ENCODE results near the gene CDCA7L. TPM values are rescaled to one million over a fixed set of nuclear protein-coding genes. Genes with fewer than 3 reads are reported as not detected.

CDCA7L gene
- total RNA-seq, 1 donor from 2014 or later: 40.7 TPM

DNA sequence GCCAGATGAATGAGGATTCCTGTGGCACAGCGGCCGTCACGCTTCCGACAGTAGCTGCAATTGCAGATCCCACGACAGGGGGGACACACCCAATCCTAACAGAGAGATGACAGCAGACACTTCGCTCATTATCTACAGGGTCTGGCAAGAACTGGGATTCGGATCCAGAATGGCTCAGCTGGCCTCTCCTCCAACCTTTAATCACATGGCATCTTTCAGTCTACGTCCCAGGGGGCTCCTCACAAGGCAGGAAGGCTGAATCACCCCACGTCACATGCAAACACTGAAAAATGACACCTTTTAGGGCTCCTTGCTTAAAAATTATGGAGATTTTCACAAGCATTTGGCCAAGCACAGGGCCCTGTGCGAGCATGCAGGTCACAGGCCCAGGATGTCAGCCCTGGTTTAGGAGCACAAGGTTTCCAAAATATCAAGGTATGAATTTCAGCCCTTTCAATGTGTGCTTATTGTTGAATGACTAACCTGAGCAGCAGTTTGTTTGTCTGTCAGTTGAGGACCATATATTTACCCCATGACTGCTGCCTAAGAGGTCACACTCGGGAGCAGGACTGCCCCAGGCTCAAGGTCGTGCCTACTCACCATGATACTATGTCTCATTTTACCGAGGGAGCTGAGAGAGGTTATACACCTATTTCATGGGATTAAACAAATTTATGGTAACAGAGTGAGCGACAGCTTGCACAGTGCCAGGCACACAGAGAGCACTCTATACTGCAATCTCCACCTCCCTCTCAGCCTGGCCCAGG is 42.5 kb downstream of the CDCA7L start:
- Mint-ChIP-seq H3K4me1 (ENCODE audit: unreplicated experiment) (peaks cover 6% of the 10 kb centered on the region), H3K36me3 (ENCODE audit: low read depth, unreplicated experiment) (peaks cover 32% of the 10 kb centered on the region), H3K4me3 (ENCODE audit: unreplicated experiment) (no peak overlapping the region), H3K27me3 (ENCODE audit: unreplicated experiment) (no peaks in the 10 kb centered on the region), H3K9me3 (ENCODE audit: unreplicated experiment) (no peaks in the 10 kb centered on the region), H3K27ac (ENCODE audit: unreplicated experiment) (no peak overlapping the region)
- TF ChIP-seq, protein P1, sequence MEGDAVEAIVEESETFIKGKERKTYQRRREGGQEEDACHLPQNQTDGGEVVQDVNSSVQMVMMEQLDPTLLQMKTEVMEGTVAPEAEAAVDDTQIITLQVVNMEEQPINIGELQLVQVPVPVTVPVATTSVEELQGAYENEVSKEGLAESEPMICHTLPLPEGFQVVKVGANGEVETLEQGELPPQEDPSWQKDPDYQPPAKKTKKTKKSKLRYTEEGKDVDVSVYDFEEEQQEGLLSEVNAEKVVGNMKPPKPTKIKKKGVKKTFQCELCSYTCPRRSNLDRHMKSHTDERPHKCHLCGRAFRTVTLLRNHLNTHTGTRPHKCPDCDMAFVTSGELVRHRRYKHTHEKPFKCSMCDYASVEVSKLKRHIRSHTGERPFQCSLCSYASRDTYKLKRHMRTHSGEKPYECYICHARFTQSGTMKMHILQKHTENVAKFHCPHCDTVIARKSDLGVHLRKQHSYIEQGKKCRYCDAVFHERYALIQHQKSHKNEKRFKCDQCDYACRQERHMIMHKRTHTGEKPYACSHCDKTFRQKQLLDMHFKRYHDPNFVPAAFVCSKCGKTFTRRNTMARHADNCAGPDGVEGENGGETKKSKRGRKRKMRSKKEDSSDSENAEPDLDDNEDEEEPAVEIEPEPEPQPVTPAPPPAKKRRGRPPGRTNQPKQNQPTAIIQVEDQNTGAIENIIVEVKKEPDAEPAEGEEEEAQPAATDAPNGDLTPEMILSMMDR (IDR thresholded peaks at IDR 0.05; ENCODE audit: unreplicated experiment): no peak
- no peak for DNase-seq (ENCODE audit: low spot score)

DNA sequence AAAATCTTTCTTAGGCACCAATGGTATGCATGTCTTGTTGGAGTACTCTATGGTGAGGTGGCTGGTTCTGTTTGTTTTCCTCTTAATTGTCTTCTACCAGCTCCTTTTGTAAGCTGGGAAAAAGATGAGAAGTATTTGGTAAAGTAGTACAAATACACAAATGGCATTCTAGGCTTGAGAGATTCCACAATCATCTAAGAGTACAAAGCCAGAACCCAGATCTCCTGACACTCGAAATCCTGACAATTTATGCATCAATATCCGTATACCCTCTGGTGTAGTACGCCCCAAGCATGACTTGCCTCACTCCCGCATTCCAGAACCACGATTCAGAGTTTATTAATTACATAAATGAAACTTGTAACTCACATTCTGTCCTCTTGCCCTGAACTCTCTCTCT is 43.5 kb downstream of the CDCA7L start:
- Mint-ChIP-seq H3K4me1 (ENCODE audit: unreplicated experiment) (peaks cover 9% of the 10 kb centered on the region), H3K36me3 (ENCODE audit: low read depth, unreplicated experiment) (peaks cover 30% of the 10 kb centered on the region), H3K4me3 (ENCODE audit: unreplicated experiment) (no peak overlapping the region), H3K27me3 (ENCODE audit: unreplicated experiment) (no peaks in the 10 kb centered on the region), H3K9me3 (ENCODE audit: unreplicated experiment) (no peaks in the 10 kb centered on the region), H3K27ac (ENCODE audit: unreplicated experiment) (no peak overlapping the region)
- DNase-seq (ENCODE audit: low spot score): no peak
- TF ChIP-seq, protein P1 (IDR thresholded peaks at IDR 0.05; ENCODE audit: unreplicated experiment): no peak

DNA sequence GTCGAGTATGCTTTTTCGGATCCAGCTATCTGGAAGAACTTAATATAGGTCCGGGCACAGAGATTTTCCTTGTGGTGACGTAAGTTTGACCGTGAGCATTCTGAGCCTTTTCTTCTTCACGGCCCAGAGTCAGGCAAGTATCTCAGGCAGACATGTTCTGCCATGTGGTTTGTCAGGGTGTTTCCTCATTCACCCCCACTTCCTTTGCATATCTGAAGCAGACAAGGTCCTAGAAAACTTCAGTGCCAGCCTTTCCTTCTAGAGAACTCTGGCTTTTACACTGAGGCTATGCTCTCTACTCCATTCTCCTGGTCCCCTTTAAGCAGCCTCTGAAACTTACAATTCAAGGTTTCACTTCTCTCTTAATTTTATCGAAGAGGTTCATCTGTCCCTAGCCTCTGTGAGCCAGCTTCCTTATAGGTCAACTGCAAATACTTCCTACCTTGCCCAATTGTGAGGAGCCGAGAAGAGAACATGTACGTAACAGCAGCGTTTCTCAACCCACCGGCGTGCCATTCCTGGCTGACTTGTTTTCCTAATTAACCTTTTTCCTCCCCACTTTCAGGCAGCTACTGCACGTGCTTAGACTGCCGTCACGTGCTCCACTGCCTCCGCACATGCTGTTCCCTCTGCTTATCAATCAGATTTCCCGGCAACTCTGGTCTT is 47.3 kb downstream of the CDCA7L start:
- Mint-ChIP-seq H3K36me3 (ENCODE audit: low read depth, unreplicated experiment) (peaks cover 14% of the 10 kb centered on the region), H3K4me1 (ENCODE audit: unreplicated experiment) (peaks cover 9% of the 10 kb centered on the region), H3K27me3 (ENCODE audit: unreplicated experiment) (no peaks in the 10 kb centered on the region), H3K9me3 (ENCODE audit: unreplicated experiment) (no peaks in the 10 kb centered on the region), H3K4me3 (ENCODE audit: unreplicated experiment) (no peak overlapping the region), H3K27ac (ENCODE audit: unreplicated experiment) (no peak overlapping the region)
- no peak for DNase-seq (ENCODE audit: low spot score)
- TF ChIP-seq, protein P1 (IDR thresholded peaks at IDR 0.05; ENCODE audit: unreplicated experiment): no peak

DNA sequence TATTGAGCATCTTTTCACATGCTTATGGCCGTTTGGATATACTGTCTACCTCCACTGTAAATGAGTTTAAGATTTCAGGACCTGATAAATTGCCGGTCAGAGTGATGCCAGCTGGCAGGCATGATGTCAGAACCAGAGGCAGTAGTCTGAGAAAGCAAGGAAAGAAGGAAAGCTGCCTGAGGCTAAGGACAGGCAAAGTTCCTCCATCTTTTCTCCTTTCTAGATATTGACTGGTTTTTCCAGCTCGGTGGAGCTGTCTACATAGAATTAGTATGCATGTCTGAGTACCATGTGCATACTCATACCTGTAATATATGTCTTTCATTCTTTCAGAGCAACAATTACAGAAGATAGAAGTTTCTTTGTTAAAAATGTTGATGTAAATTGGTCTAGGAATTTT is 52.3 kb downstream of the CDCA7L start:
- H3K4me3 Mint-ChIP-seq (ENCODE audit: unreplicated experiment): no peak overlapping the region
- peaks cover 4% of the 10 kb centered on the region for H3K4me1 Mint-ChIP-seq (ENCODE audit: unreplicated experiment)
- H3K27ac Mint-ChIP-seq (ENCODE audit: unreplicated experiment): no peak overlapping the region
- no peaks in the 10 kb centered on the region for H3K27me3 Mint-ChIP-seq (ENCODE audit: unreplicated experiment)
- H3K36me3 Mint-ChIP-seq (ENCODE audit: low read depth, unreplicated experiment): no peaks in the 10 kb centered on the region
- no peak for DNase-seq (ENCODE audit: low spot score)
- no peaks in the 10 kb centered on the region for H3K9me3 Mint-ChIP-seq (ENCODE audit: unreplicated experiment)
- TF ChIP-seq, protein P1 (IDR thresholded peaks at IDR 0.05; ENCODE audit: unreplicated experiment): no peak

DNA sequence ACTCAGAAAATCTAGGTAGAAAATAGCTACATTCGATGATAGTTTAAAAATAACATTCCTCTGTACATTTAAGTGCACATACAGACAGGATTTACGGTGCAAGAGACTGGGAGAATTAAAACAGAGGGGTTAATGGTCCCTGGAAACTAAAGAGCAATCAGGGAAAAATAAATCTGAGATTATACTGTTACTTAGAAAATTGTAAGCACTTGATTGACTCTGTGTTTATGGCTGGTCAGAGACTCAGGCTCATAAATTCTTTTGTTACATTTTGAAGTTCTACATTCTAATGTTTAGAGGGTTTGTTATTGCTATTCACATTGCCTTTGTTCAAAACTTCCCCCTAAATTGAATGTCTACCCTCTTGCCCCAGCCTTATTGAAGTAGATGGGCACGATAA is 54.4 kb downstream of the CDCA7L start:
- H3K27ac Mint-ChIP-seq (ENCODE audit: unreplicated experiment): no peak overlapping the region
- no peaks in the 10 kb centered on the region for H3K27me3 Mint-ChIP-seq (ENCODE audit: unreplicated experiment)
- H3K9me3 Mint-ChIP-seq (ENCODE audit: unreplicated experiment): no peaks in the 10 kb centered on the region
- no peaks in the 10 kb centered on the region for H3K36me3 Mint-ChIP-seq (ENCODE audit: low read depth, unreplicated experiment)
- TF ChIP-seq, protein P1 (IDR thresholded peaks at IDR 0.05; ENCODE audit: unreplicated experiment): no peak
- H3K4me1 Mint-ChIP-seq (ENCODE audit: unreplicated experiment): no peaks in the 10 kb centered on the region
- no peak for DNase-seq (ENCODE audit: low spot score)
- no peak overlapping the region for H3K4me3 Mint-ChIP-seq (ENCODE audit: unreplicated experiment)
